ENCODE data around the gene CEP72.
"Not testable (repeated sequence)": the region's sequence is repeated elsewhere in the genome, so short reads cannot be mapped to it uniquely, and the experiment has no call there.

The CEP72 gene

DNA sequence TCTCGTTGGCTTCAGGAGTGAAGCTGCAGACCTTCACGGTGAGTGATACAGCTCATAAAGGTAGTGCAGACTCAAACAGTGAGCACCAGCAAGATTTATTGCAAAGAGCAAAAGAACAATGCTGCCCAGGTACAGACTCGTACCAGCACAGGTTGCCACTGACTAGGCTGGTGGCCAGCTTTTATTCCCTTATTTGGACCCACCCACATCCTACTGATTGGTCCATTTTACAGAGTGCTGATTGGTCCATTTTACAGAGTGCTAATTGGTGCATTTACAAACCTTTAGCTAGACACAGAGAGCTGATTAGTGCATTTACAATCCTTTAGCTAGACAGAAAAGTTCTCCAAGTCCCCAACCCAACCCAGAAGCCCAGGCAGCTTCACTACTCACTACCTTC is 29.7 kb upstream of the CEP72 start:
- not testable (repeated sequence) for H4K91ac ChIP-seq (ENCODE audit: low read depth, low read length, poor library complexity); H3K36me3 ChIP-seq (replicated peaks in 1 of 2; ENCODE audit: control insufficient read depth in 2 of 2, insufficient read depth in 2 of 2, low read length in 2 of 2)
- no CpG with 5 or more reads among the region's 3 CpGs for WGBS, 2 donors (ENCODE audit: extremely low coverage in 2 of 2, insufficient read length in 2 of 2, insufficient replicate concordance in 1 of 2)

GRCh38 chr5:582936-583635 is 29.1 kb upstream of the CEP72 start:
- H3K4me2 ChIP-seq (ENCODE audit: insufficient read depth, low read length, poor library complexity, severe bottlenecking) = no peak overlapping the region
- H2BK12ac ChIP-seq (ENCODE audit: low read length) = no peak overlapping the region
- H3K27me3 ChIP-seq (ENCODE audit: control insufficient read depth in 3 of 3, insufficient read depth in 3 of 3, low read depth in 1 of 3, low read length in 3 of 3) = peaks cover 0 to 45% (median 0%) of the 10 kb centered on the region in 3 experiments
- no peak overlapping the region for H2BK120ac ChIP-seq (ENCODE audit: low read depth, low read length)
- H3K4me3 ChIP-seq (ENCODE audit: low read length in 2 of 2) = no peak overlapping the region
- H3K9ac ChIP-seq (ENCODE audit: low read depth, low read length, poor library complexity) = peak overlapping the region; percentile 73
- H3K23ac ChIP-seq (ENCODE audit: low read depth, low read length, poor library complexity) = no peak overlapping the region
- peaks cover 0 to 2% of the 10 kb centered on the region in 2 donors for H3K9me3 ChIP-seq (replicated peaks in 1 of 2; ENCODE audit: control insufficient read depth in 2 of 2, insufficient read depth in 1 of 2, low read depth in 1 of 2, low read length in 2 of 2)
- no peak overlapping the region for H4K8ac ChIP-seq (ENCODE audit: low read depth, low read length)
- H4K91ac ChIP-seq (ENCODE audit: low read depth, low read length, poor library complexity) = no peak overlapping the region
- no peaks in the 10 kb centered on the region for H3K4me1 ChIP-seq (ENCODE audit: control insufficient read depth in 2 of 2, insufficient read depth in 1 of 2, low read depth in 1 of 2, low read length in 2 of 2)
- no peak overlapping the region for H2BK5ac ChIP-seq (ENCODE audit: low read length)
- H2AK5ac ChIP-seq (ENCODE audit: low read depth, low read length) = no peak overlapping the region
- H3K14ac ChIP-seq (ENCODE audit: low read length) = no peak overlapping the region
- H3K27ac ChIP-seq (replicated peaks; ENCODE audit: low read length) = no peak overlapping the region
- DNase-seq (ENCODE audit: low spot score) = no peak
- no peaks in the 10 kb centered on the region for H3K36me3 ChIP-seq (replicated peaks in 1 of 2; ENCODE audit: control insufficient read depth in 2 of 2, insufficient read depth in 2 of 2, low read length in 2 of 2)
- no peak overlapping the region for H2AFZ ChIP-seq (ENCODE audit: low read length)
- H3K79me1 ChIP-seq (ENCODE audit: low read depth, low read length) = no peaks in the 10 kb centered on the region
- no peak overlapping the region for H3K4ac ChIP-seq (ENCODE audit: low read length)
- WGBS, 2 donors (ENCODE audit: extremely low coverage in 2 of 2, insufficient read length in 2 of 2, insufficient replicate concordance in 1 of 2) = no CpG with 5 or more reads among the region's 24 CpGs
- no peak overlapping the region for H2BK15ac ChIP-seq (ENCODE audit: low read length)
- no peak overlapping the region for H3K18ac ChIP-seq (ENCODE audit: low read length)

More for the DNA sequence above, 29.7 kb upstream of the CEP72 start:
- not testable (repeated sequence) for H4K8ac ChIP-seq (ENCODE audit: low read depth, low read length); H2BK12ac ChIP-seq (ENCODE audit: low read length); H3K23ac ChIP-seq (ENCODE audit: low read depth, low read length, poor library complexity); H2AK5ac ChIP-seq (ENCODE audit: low read depth, low read length); H3K4me1 ChIP-seq (ENCODE audit: control insufficient read depth in 2 of 2, insufficient read depth in 1 of 2, low read depth in 1 of 2, low read length in 2 of 2); H3K4me2 ChIP-seq (ENCODE audit: insufficient read depth, low read length, poor library complexity, severe bottlenecking); H2BK120ac ChIP-seq (ENCODE audit: low read depth, low read length); H3K27ac ChIP-seq (replicated peaks; ENCODE audit: low read length); H3K18ac ChIP-seq (ENCODE audit: low read length); DNase-seq (ENCODE audit: low spot score); H3K14ac ChIP-seq (ENCODE audit: low read length); H3K9ac ChIP-seq (ENCODE audit: low read depth, low read length, poor library complexity); H3K4me3 ChIP-seq (ENCODE audit: low read length in 2 of 2); H3K79me1 ChIP-seq (ENCODE audit: low read depth, low read length); H2BK5ac ChIP-seq (ENCODE audit: low read length); H3K9me3 ChIP-seq (replicated peaks in 1 of 2; ENCODE audit: control insufficient read depth in 2 of 2, insufficient read depth in 1 of 2, low read depth in 1 of 2, low read length in 2 of 2); H2AFZ ChIP-seq (ENCODE audit: low read length); H3K4ac ChIP-seq (ENCODE audit: low read length); H2BK15ac ChIP-seq (ENCODE audit: low read length)
- H3K27me3 ChIP-seq (ENCODE audit: control insufficient read depth in 3 of 3, insufficient read depth in 3 of 3, low read depth in 1 of 3, low read length in 3 of 3) = peaks cover 0 to 42% (median 0%) of the 10 kb centered on the region in 3 experiments

- no peak overlapping the region for H4K8ac ChIP-seq (ENCODE audit: low read depth, low read length)
- peaks cover 0 to 2% of the 10 kb centered on the region in 2 donors for H3K9me3 ChIP-seq (replicated peaks in 1 of 2; ENCODE audit: control insufficient read depth in 2 of 2, insufficient read depth in 1 of 2, low read depth in 1 of 2, low read length in 2 of 2)
- DNase-seq (ENCODE audit: low spot score) = no peak
- 100% methylated on average over 1 of the region's 2 CpGs; no CpG with 5 or more reads in 1 of the 2 donors for WGBS, 2 donors (ENCODE audit: extremely low coverage in 2 of 2, insufficient read length in 2 of 2, insufficient replicate concordance in 1 of 2)
- peaks cover 0 to 49% (median 0%) of the 10 kb centered on the region in 3 experiments for H3K27me3 ChIP-seq (ENCODE audit: control insufficient read depth in 3 of 3, insufficient read depth in 3 of 3, low read depth in 1 of 3, low read length in 3 of 3)
- no peak overlapping the region for H2BK12ac ChIP-seq (ENCODE audit: low read length)
- H2BK15ac ChIP-seq (ENCODE audit: low read length) = no peak overlapping the region
- no peak overlapping the region for H2BK120ac ChIP-seq (ENCODE audit: low read depth, low read length)
- no peaks in the 10 kb centered on the region for H3K36me3 ChIP-seq (replicated peaks in 1 of 2; ENCODE audit: control insufficient read depth in 2 of 2, insufficient read depth in 2 of 2, low read length in 2 of 2)
- no peak overlapping the region for H3K23ac ChIP-seq (ENCODE audit: low read depth, low read length, poor library complexity)
- no peaks in the 10 kb centered on the region for H3K4me1 ChIP-seq (ENCODE audit: control insufficient read depth in 2 of 2, insufficient read depth in 1 of 2, low read depth in 1 of 2, low read length in 2 of 2)
- H3K14ac ChIP-seq (ENCODE audit: low read length) = no peak overlapping the region
- no peak overlapping the region for H2BK5ac ChIP-seq (ENCODE audit: low read length)
- no peaks in the 10 kb centered on the region for H3K79me1 ChIP-seq (ENCODE audit: low read depth, low read length)
- no peak overlapping the region for H3K4me3 ChIP-seq (ENCODE audit: low read length in 2 of 2)
- no peak overlapping the region for H3K4ac ChIP-seq (ENCODE audit: low read length)
- no peak overlapping the region for H3K9ac ChIP-seq (ENCODE audit: low read depth, low read length, poor library complexity)
- H2AK5ac ChIP-seq (ENCODE audit: low read depth, low read length) = no peak overlapping the region
- no peak overlapping the region for H3K18ac ChIP-seq (ENCODE audit: low read length)
- H3K27ac ChIP-seq (replicated peaks; ENCODE audit: low read length) = no peak overlapping the region
- H3K4me2 ChIP-seq (ENCODE audit: insufficient read depth, low read length, poor library complexity, severe bottlenecking) = no peak overlapping the region
- H2AFZ ChIP-seq (ENCODE audit: low read length) = no peak overlapping the region
- H4K91ac ChIP-seq (ENCODE audit: low read depth, low read length, poor library complexity) = no peak overlapping the region
These were observed 28.5 kb upstream of the CEP72 start for GRCh38 chr5:583645-584044.

GRCh38 chr5:584216-584615 is 27.9 kb upstream of the CEP72 start:
- H3K4me1 ChIP-seq (ENCODE audit: control insufficient read depth in 2 of 2, insufficient read depth in 1 of 2, low read depth in 1 of 2, low read length in 2 of 2) = no peaks in the 10 kb centered on the region
- no peak overlapping the region for H3K4me3 ChIP-seq (ENCODE audit: low read length in 2 of 2)
- no peak overlapping the region for H4K8ac ChIP-seq (ENCODE audit: low read depth, low read length)
- no CpG with 5 or more reads among the region's 2 CpGs for WGBS, 2 donors (ENCODE audit: extremely low coverage in 2 of 2, insufficient read length in 2 of 2, insufficient replicate concordance in 1 of 2)
- H3K9me3 ChIP-seq (replicated peaks in 1 of 2; ENCODE audit: control insufficient read depth in 2 of 2, insufficient read depth in 1 of 2, low read depth in 1 of 2, low read length in 2 of 2) = peaks cover 0 to 2% of the 10 kb centered on the region in 2 donors
- no peak overlapping the region for H3K9ac ChIP-seq (ENCODE audit: low read depth, low read length, poor library complexity)
- DNase-seq (ENCODE audit: low spot score) = no peak
- no peak overlapping the region for H3K18ac ChIP-seq (ENCODE audit: low read length)
- H2AFZ ChIP-seq (ENCODE audit: low read length) = no peak overlapping the region
- peaks cover 0 to 51% (median 0%) of the 10 kb centered on the region in 3 experiments for H3K27me3 ChIP-seq (ENCODE audit: control insufficient read depth in 3 of 3, insufficient read depth in 3 of 3, low read depth in 1 of 3, low read length in 3 of 3)
- H3K27ac ChIP-seq (replicated peaks; ENCODE audit: low read length) = no peak overlapping the region
- no peak overlapping the region for H2BK15ac ChIP-seq (ENCODE audit: low read length)
- H3K23ac ChIP-seq (ENCODE audit: low read depth, low read length, poor library complexity) = no peak overlapping the region
- H3K4ac ChIP-seq (ENCODE audit: low read length) = no peak overlapping the region
- no peak overlapping the region for H4K91ac ChIP-seq (ENCODE audit: low read depth, low read length, poor library complexity)
- no peak overlapping the region for H3K4me2 ChIP-seq (ENCODE audit: insufficient read depth, low read length, poor library complexity, severe bottlenecking)
- no peak overlapping the region for H2AK5ac ChIP-seq (ENCODE audit: low read depth, low read length)
- no peak overlapping the region for H2BK12ac ChIP-seq (ENCODE audit: low read length)
- H3K36me3 ChIP-seq (replicated peaks in 1 of 2; ENCODE audit: control insufficient read depth in 2 of 2, insufficient read depth in 2 of 2, low read length in 2 of 2) = no peaks in the 10 kb centered on the region
- no peaks in the 10 kb centered on the region for H3K79me1 ChIP-seq (ENCODE audit: low read depth, low read length)
- no peak overlapping the region for H3K14ac ChIP-seq (ENCODE audit: low read length)
- no peak overlapping the region for H2BK120ac ChIP-seq (ENCODE audit: low read depth, low read length)
- no peak overlapping the region for H2BK5ac ChIP-seq (ENCODE audit: low read length)
